Anterior cingulate cortex (tissue), 58 donors: ENCODE results near the gene CEP63.

Experiments used
- DNase-seq, 58 donors: peaks; one replicate each; lab custom pipeline; 2025; lab: John Stamatoyannopoulos, UW

CEP63 gene

GRCh38 chr3:134485718-134486576 is at the start of gene CEP63, which contains the start of gene ANAPC13:
CEP63 (plus strand) TSS chr3:134486057; CDS start chr3:134495321, 9,264 bp downstream.
ANAPC13 (minus strand) TSS chr3:134485985; CDS start chr3:134482904, 3,081 bp downstream.
- peak; percentile 46 to 99 (median 93) for DNase-seq

- DNase-seq = no peak
Observed at GRCh38 chr3:134437211-134437752, 48.6 kb upstream of the CEP63 start.

GRCh38 chr3:134441321-134441720 is 44.5 kb upstream of the CEP63 start:
- no peak for DNase-seq

- DNase-seq = no peak
Observed at GRCh38 chr3:134441821-134442220, 44.0 kb upstream of the CEP63 start.

GRCh38 chr3:134445095-134445494 is 40.8 kb upstream of the CEP63 start:
- DNase-seq = no peak

GRCh38 chr3:134445636-134446035 is 40.2 kb upstream of the CEP63 start:
- DNase-seq = peak in 1 of 58 donors; percentile 13

- no peak for DNase-seq
Observed at GRCh38 chr3:134446800-134447199, 39.1 kb upstream of the CEP63 start.

- no peak for DNase-seq
Observed at GRCh38 chr3:134447351-134447750, 38.5 kb upstream of the CEP63 start.

- no peak for DNase-seq
Observed at GRCh38 chr3:134448664-134449063, 37.2 kb upstream of the CEP63 start.

GRCh38 chr3:134449277-134449676 is 36.6 kb upstream of the CEP63 start:
- peak in 41 of 58 donors; percentile 4 to 79 (median 34) for DNase-seq

- DNase-seq = no peak
Observed at GRCh38 chr3:134449951-134450350, 35.9 kb upstream of the CEP63 start.

GRCh38 chr3:134453631-134454030 is 32.2 kb upstream of the CEP63 start:
- DNase-seq = no peak

- DNase-seq = no peak
Observed at GRCh38 chr3:134457376-134458074, 28.3 kb upstream of the CEP63 start.

- DNase-seq = no peak
Observed at GRCh38 chr3:134458406-134458945, 27.4 kb upstream of the CEP63 start.

GRCh38 chr3:134459562-134459961 is 26.3 kb upstream of the CEP63 start:
- no peak for DNase-seq

- DNase-seq = no peak
Observed at GRCh38 chr3:134460965-134461364, 24.9 kb upstream of the CEP63 start.

- DNase-seq = no peak
Observed at GRCh38 chr3:134462331-134462941, 23.4 kb upstream of the CEP63 start.

- DNase-seq = no peak
Observed at GRCh38 chr3:134463676-134464063, 22.2 kb upstream of the CEP63 start.

- peak in 39 of 58 donors; percentile 2 to 65 (median 29) for DNase-seq
Observed at GRCh38 chr3:134464064-134464688, 21.7 kb upstream of the CEP63 start.
